Stomach (tissue), 4 donors: ENCODE measurements around the gene TMEFF2.

ENCODE experiments used
- CTCF ChIP-seq, 7 experiments: fragments of 450-650 bp in 4 of 7; fragments of 200-600 bp in 3 of 7; sonication (generic) in 3 of 7; IDR thresholded peaks; one replicate each; pipeline ENCODE4 v1.5.1; 2016 to 2019; ENCODE audit warnings: antibody characterized with exemption in 7 of 7, control low read depth in 2 of 7, mild to moderate bottlenecking in 1 of 7
- EP300 ChIP-seq: sonication (generic); formaldehyde crosslinking; IDR thresholded peaks from one replicate; pipeline ENCODE4 v1.6.1; 2017; ENCODE audit warnings: antibody characterized with exemption
- POLR2A ChIP-seq, 4 donors: fragments of 450-650 bp; IDR thresholded peaks; one replicate each; pipeline ENCODE4 v1.6.1; 2016; ENCODE audit warnings: antibody characterized with exemption in 4 of 4, control low read depth in 2 of 4, mild to moderate bottlenecking in 1 of 4, moderate library complexity in 1 of 4
- POLR2AphosphoS5 ChIP-seq, 3 donors: sonication (generic); formaldehyde crosslinking; IDR thresholded peaks; one replicate each; pipeline ENCODE4 v1.6.1; 2016; ENCODE audit warnings: antibody characterized with exemption in 3 of 3

DNA sequence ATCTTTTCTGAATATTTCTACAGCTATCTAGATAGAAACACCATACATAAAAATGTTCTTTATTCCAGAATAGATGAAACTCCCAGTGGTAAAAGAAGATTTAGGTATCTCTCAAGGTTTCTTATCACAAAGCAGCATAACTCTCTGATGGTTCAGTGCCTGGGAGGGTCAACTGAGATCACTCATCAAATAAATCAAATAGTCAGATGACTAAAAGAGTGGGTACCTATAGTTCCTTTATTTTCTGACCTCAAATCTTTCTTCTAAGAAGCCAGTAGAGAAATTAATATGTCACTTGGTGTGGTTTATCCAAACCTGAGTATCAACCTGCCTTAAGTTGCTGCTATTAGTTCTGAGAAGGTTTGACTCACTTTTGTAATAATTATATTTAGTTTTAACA lies 120.9 kb downstream of the TMEFF2 start:
- TF ChIP-seq CTCF (IDR thresholded peaks at IDR 0.05) (no peak), POLR2A (IDR thresholded peaks at IDR 0.05) (no peak), POLR2AphosphoS5 (IDR thresholded peaks at IDR 0.05) (no peak), EP300 (no peak)
